CD4-positive, alpha-beta T cell treated with Interleukin-21 for 1 hour (primary cell): ENCODE results near the gene CGGBP1.
A peak's percentile ranks its signal among the peaks of the same experiment; 100 is the strongest.
"Not testable (repeated sequence)": the region's sequence is repeated elsewhere in the genome, so short reads cannot be mapped to it uniquely, and the experiment has no call there.

Experiments
- DNase-seq: peaks from one replicate; pipeline ENCODE4 v3.0.0-alpha.2; 2020

CGGBP1 gene

GRCh38 chr3:88033808-88034207 lies 25.0 kb downstream of the CGGBP1 start:
- no peak for DNase-seq

GRCh38 chr3:88033079-88033478 lies 25.7 kb downstream of the CGGBP1 start:
- DNase-seq: no peak

- no peak for DNase-seq
These were observed 26.6 kb downstream of the CGGBP1 start for GRCh38 chr3:88032245-88032644.

- peak; percentile 68 for DNase-seq
These were observed 27.1 kb downstream of the CGGBP1 start for GRCh38 chr3:88031642-88032077.

- DNase-seq: peak; percentile 34
These were observed 28.6 kb downstream of the CGGBP1 start for GRCh38 chr3:88030210-88030609.

GRCh38 chr3:88028876-88029275 lies 29.9 kb downstream of the CGGBP1 start:
- DNase-seq: no peak

- DNase-seq: no peak
These were observed 33.7 kb downstream of the CGGBP1 start for GRCh38 chr3:88025001-88025552.

GRCh38 chr3:88019024-88019423 lies 39.8 kb downstream of the CGGBP1 start:
- peak; percentile 51 for DNase-seq

GRCh38 chr3:88015656-88016055 lies 43.1 kb downstream of the CGGBP1 start:
- not testable (repeated sequence) for DNase-seq

- no peak for DNase-seq
These were observed 45.2 kb downstream of the CGGBP1 start for GRCh38 chr3:88013592-88013991.

- DNase-seq: no peak
These were observed 48.0 kb downstream of the CGGBP1 start for GRCh38 chr3:88010810-88011209.

GRCh38 chr3:88009066-88009465 lies 49.7 kb downstream of the CGGBP1 start:
- no peak for DNase-seq

- DNase-seq: peak; percentile 54
These were observed 53.7 kb downstream of the CGGBP1 start for GRCh38 chr3:88005066-88005465.

- DNase-seq: peak; percentile 43
These were observed 55.6 kb downstream of the CGGBP1 start for GRCh38 chr3:88003115-88003755.

GRCh38 chr3:88002448-88002847 lies 56.4 kb downstream of the CGGBP1 start:
- DNase-seq: no peak
